ENCODE data around the gene TAF9.
"Not testable (repeated sequence)": the region's sequence is repeated elsewhere in the genome, so short reads cannot be mapped to it uniquely, and the experiment has no call there.

The TAF9 gene

DNA sequence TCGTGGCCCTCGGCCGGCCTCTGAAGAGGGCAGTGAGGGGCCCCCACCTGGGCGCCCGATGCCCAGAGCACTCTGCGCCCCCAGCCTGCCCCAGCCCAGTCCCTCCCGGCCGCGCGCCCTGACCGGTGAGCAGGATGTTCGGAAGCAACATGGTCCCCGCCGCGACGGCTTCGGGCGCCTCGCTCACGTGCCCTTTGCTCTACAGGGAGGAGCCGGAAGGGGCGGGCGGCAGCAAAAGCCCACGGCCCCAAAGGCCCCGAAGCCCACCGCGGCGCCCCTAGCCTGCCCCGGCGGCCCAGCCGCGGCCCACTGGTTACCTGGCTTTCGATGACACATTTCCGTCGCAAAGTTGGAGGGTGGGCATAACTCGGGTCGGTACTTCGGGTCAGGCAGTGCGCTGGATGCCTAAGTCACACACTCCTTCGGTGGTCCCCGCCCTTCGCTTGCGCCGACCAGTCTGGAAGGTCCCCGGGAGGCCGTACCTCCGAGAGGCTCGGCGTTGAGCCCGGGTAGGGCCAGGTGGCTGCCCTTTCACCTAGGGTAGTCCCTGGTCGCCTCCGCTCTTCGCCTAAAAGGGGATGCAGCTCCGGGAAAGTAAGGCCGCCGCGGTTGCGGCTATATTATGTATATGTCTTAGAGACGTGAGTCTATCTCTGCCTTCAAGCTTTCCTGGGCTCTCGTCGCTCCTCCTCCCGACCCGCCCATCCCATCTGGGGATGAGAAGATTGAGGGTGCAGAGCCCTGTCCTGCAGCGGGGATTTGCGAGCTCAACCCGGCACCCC lies at the start of gene TAF9, which contains the start of the genes AK6 and RAD17:
TSS of gene TAF9 (minus strand) at position 181 of the 782 bp plus-strand sequence. CDS start 3,783 bp downstream, outside the sequence.
TSS of gene AK6 (minus strand) at position 181 of the 782 bp plus-strand sequence. CDS start at position 151, 30 bp downstream.
TSS of gene RAD17 (plus strand) at position 479 of the 782 bp plus-strand sequence. CDS start 2,391 bp downstream, outside the sequence.
- DNase-seq, result peak; percentile 93

DNA sequence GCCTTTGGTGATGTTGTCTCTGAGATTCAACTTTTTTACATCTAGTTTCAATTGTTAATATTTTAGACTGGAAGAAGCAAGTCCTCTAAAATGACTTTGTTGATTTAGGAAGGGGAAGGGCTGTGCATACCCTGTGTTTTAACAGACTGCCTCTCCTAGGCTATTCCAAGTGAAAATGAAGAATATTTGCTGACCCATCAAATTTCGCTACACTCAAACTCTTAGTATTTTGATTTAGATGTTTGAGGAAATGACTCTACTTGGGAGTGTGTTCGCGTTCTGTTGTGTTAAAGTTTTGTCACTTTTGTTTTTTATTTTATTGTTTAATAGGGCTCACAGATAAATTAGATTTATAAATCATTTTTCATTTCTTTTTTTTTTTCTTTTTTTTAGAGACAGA lies 49.2 kb upstream of the TAF9 start:
- DNase-seq, result no peak

GRCh38 chr5:69416699-69417098 lies 47.4 kb upstream of the TAF9 start:
- no peak for DNase-seq

GRCh38 chr5:69416180-69416579 lies 46.9 kb upstream of the TAF9 start:
- DNase-seq, result peak; percentile 39

DNA sequence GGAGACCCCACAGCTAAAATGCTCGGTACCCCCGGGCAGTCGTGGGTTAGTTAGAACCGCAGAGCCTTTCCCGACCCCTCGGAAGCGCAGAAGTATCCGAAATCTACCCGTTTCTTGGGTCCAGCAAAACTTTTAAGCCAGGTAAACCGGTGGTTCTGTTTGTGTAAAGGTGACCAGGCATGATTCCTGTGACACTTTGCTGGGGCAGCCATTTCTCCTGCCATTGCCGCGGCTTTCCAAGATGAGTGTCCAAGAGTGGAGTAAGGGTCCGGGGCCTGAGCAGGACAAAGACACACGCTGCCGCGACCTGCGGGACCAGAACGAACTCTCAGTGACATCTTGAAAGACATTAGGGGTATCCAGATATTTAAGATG lies 46.3 kb upstream of the TAF9 start:
- DNase-seq, result peak; percentile 43

DNA sequence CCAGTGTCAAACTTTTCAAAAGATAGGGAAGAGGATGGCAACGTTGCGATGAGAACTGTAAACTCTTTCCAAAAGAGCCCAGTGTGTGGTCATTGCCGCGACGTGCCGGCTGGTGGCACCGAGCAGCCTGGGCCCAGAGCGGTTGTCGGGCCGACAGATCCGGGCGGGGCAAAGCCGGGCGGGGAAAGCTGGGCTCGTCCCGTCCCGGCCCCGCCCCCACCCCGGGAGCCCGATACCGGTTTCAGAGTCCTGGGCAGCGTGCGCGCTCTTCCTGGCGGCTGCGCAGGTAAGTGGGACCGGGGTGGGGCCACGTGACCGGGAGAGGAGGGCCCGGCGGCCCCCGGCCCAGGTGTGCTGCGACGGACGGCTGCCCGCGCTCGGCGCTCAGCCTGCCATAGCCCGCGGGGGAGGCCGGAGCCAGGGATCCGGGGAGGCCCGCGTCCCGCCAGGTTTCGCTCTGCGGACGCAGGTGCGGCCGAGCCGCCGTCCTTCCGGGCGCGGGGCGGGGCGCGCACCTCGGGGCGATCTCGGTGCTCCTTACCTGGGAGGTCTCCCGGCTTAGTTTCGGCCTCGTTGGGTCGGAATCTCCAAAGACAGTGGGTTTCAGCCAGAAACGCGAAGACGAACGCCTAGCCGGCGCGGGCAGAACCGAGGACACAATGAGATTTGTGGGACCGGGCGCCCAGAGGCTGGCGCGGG lies 45.7 kb upstream of the TAF9 start, which contains the start of gene MARVELD2:
TSS of gene MARVELD2 (plus strand) at position 232 of the 699 bp plus-strand sequence. CDS start 4,270 bp downstream, outside the sequence.
- peak; percentile 97 for DNase-seq

GRCh38 chr5:69404659-69405330 lies 35.5 kb upstream of the TAF9 start:
- DNase-seq, result no peak

DNA sequence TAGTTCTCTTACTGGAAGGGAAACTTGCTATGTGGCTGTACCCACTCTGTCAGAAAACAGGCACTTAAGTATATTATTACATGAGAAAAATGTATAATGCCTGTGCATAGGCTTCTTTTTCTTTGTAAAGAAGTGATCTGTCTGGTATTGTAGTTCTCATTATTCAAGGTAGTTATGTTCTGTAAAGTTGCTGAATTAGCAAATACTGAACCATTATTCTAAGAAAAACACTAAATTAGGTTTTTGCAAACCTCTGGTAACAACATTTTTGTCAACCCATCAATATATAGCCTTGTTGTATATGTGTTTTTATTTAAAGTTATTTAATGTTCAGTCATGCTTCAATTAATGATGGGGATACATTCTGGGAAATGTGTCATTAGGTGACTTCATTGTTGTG lies 9.1 kb upstream of the TAF9 start:
- DNase-seq, result no peak

- no peak for DNase-seq
These were observed 5.7 kb upstream of the TAF9 start for GRCh38 chr5:69374911-69375446.

DNA sequence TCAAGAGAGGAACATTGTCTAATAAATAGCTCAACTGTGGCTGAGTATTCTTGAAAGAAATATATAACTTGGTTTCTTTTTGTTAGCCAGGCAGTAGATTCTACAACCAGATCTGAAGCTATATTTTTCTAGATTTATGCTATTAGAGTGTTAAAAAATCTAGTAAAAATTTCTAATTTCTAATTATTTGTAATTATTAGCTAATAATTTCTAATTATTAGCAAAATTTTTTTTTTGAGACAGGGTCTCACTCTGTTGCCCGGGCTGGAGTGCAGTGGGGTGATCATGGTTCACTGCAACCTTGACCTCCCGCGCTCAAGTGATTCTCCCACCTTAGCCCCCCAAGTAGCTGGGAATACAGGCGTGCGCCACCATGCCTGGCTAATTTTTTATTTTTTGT lies 3.1 kb upstream of the TAF9 start:
- DNase-seq, result no peak

GRCh38 chr5:69370335-69370734 lies 1.0 kb upstream of the TAF9 start:
- not testable (repeated sequence) for DNase-seq

GRCh38 chr5:69368458-69369339 lies 621 bp downstream of the TAF9 start:
- DNase-seq, result peak; percentile 52

- DNase-seq, result no peak
These were observed 1.5 kb downstream of the TAF9 start for GRCh38 chr5:69367697-69368279.

- DNase-seq, result no peak
These were observed 4.5 kb downstream of the TAF9 start for GRCh38 chr5:69364850-69365249.

- DNase-seq, result no peak
These were observed 4.9 kb downstream of the TAF9 start for GRCh38 chr5:69364414-69364813.

GRCh38 chr5:69360442-69360841 lies 8.9 kb downstream of the TAF9 start:
- DNase-seq, result no peak

- no peak for DNase-seq
These were observed 9.6 kb downstream of the TAF9 start for GRCh38 chr5:69359699-69360098.

DNA sequence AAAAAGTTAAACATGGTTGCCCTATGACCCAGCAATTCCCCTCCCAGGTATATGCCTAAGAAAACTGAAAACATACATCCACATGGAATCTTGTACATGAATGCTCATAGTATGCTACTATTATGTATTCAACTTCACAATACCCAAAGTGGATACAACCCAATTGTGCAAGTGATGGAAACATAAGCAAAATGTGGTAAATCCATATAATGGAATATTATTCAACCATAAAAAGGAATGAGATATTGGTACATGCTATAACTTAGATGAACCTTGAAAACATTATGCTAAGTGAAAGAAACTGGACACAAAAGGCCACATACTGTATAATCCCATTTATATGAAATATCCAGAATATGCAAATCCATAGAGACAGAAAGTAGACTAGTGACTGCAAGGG lies 18.7 kb downstream of the TAF9 start:
- no peak for DNase-seq

GRCh38 chr5:69343083-69343482 lies 26.2 kb downstream of the TAF9 start:
- no peak for DNase-seq

DNA sequence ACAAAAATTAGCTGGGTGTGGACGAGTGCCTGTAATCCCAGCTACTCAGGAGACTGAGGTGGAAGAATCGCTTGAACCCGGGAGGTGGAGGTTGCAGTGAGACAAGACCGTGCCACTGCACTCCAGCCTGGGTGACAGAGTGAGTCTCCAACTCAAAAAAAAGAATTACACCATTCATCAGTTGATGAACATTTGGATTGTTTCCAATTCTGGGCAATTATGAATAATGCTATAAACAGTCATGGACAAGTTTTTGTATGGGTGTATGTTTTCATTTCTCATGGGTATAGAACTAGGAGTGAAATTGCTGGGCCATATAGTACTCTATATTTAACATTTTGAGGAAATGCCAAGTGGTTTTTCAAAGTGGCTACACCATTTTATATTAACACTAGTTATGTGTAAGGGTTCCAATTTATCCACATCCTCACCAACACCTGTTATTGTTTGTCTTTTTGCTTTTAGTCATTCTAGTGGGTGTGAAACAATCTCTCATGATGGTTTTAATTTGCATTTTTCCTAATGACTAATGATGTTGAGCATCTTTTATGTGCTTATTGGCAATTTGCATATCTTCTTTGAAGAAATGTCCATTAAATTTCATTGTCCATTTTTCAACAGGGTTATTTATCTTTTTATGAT lies 27.7 kb downstream of the TAF9 start:
- no peak for DNase-seq

DNA sequence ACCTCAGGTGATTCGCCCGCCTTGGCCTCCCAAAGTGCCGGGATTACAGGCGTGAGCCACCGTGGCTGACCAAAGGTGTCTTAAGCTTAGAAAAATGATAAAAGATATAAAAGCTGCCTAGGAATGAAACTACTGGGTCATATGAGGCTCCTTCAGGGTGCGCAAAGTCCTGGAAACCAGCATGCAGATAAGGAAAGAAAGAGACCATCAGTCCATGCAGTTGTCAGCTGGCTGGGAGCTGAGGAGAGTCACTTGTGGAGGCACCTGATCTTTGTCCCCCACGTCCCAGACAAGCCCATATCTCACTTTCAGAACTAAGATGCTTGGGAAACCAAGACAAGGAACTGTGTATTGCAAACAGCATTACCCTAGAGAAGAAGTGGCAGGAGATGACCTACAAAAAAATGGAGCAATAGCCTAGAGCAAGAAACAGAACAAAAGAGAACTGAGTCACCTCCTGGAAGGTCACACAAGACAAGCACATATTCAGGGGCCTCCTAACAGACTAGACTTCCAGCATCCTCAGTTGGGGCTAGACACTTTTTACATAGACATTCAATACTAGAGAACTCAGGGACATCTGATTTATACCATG lies 33.9 kb downstream of the TAF9 start:
- DNase-seq, result no peak
